Activated CD8-positive, alpha-beta memory T cell treated with anti-CD3 and anti-CD28 coated beads, Interleukin-2, amount 50 U/mL, for 24 hours (primary cell): ENCODE data around the gene SLC9A6.

Experiments
- DNase-seq: peaks from one replicate; pipeline ENCODE4 v3.0.0-alpha.2; 2020; ENCODE audit errors: extremely low read depth

Gene SLC9A6

DNA sequence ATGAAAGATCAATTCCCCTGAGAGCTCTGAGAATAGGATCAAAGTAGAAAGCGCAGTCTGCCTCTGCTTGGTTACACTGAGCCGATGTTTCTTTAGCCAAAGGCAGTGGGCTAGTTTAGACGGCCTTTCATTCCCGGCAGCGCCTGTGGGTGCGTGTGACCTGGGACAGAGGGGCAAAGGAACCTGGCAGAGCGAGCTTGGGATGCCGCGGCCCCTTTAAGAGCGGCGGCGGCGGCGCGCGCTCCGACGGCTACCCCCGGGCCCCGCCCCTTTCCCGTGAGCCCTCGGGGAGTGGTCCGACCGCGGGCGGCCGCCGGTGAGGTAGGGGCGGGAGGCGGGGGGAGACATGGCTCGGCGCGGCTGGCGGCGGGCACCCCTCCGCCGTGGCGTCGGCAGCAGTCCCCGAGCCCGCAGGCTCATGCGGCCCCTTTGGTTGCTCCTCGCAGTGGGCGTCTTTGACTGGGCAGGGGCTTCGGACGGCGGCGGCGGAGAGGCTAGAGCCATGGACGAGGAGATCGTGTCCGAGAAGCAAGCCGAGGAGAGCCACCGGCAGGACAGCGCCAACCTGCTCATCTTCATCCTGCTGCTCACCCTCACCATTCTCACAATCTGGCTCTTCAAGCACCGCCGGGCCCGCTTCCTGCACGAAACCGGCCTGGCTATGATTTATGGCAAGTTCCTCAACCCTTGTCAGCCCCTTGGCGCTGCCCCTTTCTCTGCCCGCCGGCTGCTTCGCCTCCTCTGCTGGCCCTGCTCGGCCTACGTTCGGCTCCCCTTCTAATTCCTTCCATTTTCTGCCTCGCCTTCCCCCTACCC is at the start of gene SLC9A6:
TSS of gene SLC9A6 (plus strand) at position 279 of the 816 bp plus-strand sequence. CDS start at position 503, 224 bp downstream.
- DNase-seq = peak; percentile 20

DNA sequence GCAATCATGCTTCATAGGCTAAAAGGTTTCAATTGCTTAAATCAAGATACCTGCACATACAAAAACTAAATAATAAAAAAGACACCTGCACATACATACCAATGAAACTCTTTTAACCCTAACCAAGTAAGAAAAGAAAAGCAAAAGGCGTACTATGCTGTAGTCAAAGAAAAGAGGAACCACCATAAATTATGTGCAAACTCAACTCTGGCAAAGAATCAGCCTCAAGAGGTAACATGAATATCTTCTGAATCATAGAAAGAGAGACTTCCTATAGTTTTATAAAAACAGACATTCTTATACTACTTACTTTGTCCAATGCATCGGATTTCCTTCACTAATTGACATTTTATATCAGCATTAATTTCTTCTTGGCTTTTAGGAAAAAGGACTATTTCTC is 40.7 kb upstream of the SLC9A6 start:
- DNase-seq = no peak

DNA sequence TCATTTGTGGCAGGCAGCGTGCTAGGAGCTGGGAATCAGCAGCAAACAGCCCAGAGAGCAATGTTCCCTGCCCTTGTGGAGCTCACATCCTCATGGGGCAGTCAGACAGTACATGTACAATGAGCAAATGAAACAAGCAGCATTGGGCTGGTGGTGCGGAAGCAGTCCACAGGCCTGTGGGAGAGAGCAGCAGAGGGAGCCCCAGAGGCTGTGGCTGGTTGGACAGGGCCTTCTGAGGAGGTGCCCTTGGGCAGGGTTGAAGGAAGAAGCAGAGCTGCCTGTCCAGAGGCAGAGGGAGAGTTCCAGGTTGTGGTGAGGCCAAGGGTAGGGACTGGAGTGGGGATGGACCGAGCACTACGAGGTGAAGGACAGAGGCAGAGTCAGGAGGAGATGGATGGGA is 33.9 kb upstream of the SLC9A6 start:
- DNase-seq = no peak

DNA sequence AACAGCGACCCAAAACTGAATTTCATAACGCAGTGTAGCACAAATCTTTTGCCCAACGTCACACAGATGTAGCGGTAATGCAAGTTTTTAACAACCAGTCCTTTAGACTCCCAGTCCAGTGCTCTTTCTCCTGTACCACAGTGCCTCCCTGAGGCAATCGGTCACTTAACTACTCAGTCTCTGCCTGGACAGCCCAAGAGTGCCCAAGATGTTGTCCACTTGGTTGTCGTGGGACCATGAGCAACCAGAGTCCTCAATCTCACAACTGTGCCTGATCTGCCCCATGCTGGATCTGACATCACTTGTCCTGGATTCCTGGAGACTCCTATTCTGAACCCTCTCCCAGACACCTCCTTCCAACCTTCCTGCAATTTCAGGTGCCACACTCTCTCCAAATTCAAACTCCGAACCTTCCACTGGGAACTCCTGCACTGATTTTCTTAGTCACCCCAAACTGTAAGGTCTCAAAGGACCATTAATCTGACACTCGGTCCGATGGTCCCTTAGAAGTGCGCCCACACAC is 12.1 kb upstream of the SLC9A6 start:
- DNase-seq = no peak

DNA sequence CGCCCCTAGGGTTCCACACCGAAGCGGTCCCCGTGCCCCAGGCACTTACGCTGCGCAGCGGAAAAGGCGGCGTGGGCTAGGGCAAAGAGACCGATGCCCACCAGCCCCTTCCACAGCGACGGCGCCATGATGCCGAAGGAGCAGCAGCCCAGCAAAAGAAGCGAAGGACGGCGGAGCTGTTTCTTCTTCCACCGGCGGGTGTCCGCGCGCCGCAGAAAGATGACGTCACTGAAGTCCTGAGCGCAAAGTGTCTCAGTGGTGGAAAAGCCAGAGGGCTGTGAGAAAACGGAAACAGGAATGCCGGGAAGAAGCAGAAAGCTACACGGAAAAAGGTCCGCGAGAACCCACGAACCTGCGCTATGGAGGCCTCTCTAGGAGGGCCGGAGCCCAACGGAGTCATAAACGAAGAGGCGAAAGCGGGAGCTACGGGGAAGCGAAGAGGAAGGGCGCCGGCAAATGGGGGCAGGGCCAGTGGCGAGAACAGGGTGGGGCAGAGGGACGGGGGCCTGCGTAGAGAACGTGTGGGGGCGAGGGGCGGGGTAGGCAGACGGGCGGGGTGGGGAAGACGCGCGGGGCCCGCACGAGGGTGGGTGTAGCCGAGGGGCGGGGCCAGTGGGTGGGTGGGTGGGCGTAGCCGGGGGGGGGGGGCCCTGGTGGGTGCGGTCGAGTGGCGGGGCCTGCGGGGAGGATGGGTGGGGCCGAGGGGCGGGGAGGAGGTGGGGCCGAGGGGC is 11.5 kb upstream of the SLC9A6 start, which contains the start of gene MMGT1:
TSS of gene MMGT1 (minus strand) at position 441 of the 731 bp plus-strand sequence. CDS start at position 128, 313 bp downstream.
- peak; percentile 51 for DNase-seq

DNA sequence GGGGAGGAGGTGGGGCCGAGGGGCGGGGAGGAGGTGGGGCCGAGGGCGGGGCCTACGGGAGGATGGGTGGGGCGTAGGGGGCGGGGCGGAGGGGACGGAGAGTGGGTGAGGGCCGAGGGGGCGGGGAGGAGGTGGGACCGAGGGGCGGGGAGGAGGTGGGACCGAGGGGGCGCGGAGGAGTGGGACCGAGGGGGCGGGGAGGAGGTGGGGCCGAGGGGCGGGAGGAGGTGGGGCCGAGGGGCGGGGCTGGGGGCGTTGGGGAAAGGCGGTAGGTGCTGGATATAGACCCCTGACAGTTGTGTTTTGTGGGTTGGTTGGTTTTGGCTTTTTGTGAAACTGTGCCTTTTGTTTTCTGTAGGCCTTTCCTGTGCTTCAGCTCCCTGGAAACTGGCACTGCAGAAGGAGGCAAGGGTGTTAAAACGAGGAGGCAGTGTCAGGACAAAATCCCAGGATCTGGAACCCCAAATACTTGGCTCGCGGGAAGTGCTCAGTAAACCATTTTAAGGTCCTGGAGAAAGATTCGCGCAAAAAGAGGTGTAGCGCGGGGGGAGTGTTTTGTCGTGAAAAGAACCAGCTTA is 10.9 kb upstream of the SLC9A6 start:
- DNase-seq = no peak

DNA sequence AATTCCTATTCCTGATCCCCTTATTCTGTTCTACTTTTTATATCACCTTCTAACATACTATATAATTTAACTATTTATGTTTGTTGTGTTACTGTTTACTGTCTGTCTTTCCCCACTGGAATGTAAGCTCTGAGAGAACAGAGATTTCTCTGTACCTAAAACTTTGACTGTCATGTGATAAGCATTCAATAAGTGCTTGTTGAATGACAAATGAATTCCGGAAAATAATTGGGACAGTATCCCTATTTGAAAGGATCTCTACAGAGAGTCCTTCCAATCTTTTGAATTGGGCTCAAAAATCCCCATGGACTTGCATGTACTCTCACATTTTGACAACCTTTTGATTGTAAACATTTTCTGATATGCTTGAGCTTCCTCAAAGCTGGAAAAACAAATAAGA is 9.8 kb upstream of the SLC9A6 start:
- no peak for DNase-seq

DNA sequence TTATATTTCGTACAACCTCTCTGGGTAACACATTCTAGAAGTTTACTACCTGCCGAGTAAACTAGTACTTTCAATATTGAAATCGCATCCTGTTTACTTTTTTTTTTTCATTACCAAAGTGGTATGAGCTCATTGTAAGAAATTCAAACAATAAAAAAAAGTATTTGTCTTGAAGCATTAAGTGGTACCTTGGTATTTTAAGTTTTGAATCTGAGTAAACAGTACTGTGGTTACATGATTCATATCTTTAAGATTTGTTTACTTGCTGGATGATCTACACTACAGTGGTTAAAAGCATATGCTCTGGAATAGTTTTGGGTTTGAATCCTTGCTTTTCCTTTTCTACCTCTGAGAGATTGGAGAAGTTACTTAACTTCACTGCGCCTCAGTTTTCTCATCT is 7.6 kb upstream of the SLC9A6 start:
- no peak for DNase-seq

DNA sequence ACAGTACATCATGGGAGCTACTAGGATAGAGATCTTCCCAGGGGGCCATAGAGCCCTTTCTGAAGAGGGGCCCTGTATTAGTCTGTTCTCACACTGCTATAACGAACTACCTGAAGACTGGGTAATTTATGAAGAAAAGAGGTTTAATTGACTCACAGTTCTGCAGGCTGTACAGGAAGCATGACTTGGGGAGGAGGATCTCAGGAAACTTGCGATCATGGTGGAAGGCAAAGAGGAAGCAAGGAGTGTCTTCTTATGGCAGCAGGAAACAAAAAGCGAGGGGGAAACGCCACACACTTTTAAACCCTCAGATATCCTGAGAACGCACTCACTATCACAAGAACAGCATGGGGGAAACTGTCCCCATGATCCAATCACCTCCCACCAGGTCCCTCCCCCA is 4.2 kb upstream of the SLC9A6 start:
- DNase-seq = no peak

DNA sequence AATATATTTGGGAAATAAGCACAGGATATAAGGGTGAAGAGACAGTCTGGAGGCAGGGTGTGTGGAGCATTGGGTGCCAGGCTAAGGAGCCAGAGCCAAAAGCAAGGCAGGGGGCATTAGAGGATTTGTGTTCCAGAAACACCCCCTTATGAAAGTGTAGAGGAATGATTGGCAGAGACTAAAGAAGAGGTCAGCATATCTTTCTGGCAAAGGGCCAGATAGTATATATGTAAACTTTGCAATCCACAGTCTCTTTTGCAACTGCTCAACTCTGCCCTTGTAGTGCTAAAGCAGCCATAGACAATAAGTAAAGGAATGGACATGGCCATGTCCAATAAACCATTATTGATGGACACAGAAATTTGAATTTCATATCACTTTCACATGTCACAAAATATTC is 3.6 kb upstream of the SLC9A6 start:
- no peak for DNase-seq

DNA sequence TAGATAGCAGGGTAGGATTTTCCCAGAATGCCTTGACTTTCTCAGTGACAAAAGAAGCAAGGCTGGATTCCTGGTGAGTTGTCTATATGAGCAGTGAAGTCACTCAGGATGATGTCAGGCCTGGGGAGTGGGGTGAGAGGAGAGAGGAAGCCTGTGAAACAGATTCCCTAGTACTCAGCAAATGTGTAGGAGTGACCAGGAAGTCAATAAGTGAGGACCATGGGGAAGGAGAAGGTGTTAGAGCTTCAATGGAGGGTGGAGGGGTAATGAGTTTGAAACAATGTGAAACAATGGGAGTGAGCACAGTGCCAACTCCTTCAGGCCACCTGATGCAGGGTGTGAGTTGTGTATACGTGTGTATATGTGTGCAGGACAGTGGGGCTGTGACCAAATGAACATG is 2.4 kb upstream of the SLC9A6 start:
- DNase-seq = no peak

DNA sequence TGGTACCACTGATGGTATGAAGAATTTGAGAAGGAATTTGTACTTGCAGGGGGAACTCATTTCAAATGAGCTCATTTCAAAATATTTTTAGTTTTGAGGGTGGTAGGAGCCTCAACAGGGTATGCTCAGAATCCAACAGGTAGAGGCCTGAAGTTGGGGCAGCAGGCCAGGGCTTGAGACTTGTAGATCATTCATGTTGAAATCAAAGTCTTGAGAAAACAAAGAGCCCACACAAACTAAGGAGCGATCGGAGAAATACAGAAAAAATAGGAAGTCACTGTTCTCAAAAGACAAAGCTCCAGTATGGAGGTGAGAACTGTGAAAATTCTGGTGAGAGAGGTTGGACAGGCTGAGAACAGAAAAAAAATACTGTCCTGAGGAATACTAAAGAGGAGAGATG is 979 bp upstream of the SLC9A6 start:
- no peak for DNase-seq

DNA sequence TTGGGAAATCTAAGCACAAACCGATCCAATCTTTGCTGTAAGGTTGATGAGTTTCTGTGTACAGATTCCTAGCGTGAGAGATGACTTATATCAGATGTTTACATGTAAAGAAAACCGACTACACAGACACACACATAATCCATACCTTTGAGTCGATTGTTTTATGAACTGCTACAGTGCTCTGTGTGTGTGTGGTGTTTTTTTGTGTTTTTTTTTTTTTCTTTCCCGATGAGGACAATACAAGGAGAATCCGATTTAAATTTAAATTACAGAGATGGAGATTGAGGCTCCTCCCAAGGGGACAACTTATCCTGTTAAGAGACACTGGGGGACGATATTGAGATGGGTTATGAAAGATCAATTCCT is 461 bp upstream of the SLC9A6 start:
- no peak for DNase-seq

DNA sequence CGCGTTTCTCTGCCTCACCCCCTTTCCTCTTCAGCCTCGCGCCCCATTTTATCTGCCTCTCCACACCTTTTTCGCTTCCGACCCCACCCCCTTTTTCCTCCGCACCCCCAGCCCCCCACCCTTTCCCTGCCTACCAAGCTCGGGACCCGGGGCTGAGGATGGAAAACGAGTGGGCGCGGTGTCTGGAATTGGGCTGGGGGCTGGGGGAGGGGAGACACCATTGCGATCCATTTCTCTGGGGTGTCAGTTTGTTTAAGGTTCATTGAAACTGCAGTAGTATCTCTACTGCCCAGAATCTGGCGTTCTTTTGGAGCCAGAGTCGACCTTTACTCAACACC is 707 bp downstream of the SLC9A6 start:
- DNase-seq = no peak

DNA sequence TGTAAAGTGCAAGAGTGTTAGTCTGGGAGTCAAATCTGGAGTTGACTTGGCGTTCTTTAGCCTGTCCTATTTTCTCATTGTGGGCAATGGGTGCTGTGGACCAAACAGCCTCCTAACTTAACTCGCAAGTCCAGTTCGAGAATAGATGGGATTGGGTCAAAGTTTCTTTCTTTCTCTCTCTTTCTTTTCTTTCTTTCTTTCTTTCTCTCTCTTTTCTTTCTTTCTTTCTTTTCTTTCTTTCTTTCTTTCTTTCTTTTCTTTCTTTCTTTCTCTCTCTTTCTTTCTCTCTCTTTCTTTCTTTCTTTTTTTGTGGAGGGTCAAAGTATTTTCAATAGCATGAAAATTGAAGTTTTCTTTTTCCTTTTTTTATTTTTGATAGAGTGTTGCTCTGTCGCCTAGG is 3.0 kb downstream of the SLC9A6 start:
- no peak for DNase-seq

DNA sequence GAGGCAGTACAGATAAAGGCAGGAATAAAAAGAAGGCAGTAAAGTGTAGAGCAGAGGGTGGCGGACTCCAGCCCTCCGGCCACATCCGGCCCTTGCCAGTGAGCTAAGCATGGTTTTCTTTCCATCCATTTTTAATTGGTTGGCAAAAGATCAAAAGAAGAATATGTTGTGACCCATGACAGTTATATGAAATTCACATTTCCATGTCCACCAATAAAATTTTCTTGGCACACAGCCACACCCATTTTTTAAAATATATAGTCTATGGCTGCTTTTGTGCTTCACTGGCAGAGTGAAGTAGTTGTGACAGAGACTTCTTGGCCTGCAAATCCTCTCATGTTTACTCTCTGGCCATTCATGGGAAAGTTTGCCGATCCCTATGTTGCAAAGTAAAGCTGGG is 29.8 kb downstream of the SLC9A6 start:
- DNase-seq = no peak

DNA sequence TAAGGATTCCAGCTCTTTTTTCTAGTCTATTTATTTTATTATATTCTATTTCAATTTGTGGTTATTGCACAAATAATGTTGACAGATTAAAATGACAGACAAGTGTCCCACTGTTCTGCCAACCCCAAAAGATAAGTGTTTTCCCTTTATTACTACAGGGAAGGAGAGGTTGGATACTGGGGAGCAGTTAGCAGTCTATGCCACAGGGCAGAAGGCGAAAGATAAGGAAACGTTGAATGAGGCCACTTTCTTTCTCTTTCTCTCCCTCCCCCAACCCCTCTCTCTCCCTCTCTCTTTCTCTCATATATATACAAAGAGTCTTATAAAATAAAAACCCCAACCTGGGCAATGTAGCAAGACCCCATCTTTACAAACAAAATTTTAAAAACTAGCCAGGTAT is 31.6 kb downstream of the SLC9A6 start:
- DNase-seq = no peak

DNA sequence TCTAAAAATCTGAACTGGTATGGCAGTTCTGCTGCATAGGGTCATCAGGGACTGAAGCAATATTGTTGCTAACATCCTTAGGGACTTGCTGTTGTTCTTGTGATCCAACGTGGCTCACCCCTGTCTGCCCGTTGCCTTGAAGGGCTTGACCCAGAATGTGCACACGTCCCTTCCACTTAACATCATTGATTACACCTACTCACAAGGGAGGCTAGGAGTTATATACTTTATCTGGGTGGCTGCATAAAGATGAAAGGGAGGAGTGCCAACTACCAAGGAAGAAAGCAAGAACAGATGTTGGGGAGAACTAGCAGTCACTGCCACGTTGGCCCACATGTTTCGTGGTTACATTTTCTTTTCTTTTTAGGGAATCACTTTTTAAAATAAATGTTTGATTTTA is 34.0 kb downstream of the SLC9A6 start:
- no peak for DNase-seq

DNA sequence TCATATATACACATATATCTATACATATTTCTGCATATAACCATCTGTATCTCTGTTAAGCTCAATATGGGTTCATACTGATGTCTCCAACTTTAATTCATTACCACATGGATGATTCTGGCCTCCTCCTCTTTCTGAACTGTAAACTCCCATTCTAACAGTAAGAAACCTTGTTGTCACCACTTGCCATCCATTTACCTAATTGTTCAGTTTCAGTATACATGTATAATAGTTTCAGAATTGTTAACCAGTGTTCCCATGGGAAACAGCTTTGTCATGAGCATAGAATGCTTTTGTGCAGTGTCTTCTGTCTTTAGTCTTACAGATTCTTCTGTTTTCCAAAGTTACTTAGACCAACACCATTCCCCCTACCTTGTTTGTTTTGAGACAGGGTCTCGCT is 35.9 kb downstream of the SLC9A6 start:
- no peak for DNase-seq

DNA sequence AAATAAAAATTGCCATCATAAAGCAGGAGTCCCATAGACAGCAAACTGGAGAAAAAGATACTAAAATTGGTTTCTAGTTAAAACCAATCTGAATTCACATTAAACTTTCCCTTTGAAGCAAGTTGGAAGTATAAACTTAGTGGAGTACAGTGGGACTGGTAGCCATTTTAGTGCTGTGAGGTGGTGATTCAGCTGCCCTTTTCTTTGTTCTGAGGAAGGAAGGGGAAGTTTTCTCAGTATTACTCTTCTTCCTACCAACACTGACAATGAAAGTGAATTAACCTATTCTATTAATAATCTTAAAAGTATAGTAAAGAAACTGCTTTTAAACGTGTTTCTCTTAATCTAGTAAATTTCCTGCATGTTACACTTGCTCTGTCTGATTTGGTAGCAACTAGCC is 36.7 kb downstream of the SLC9A6 start:
- no peak for DNase-seq

DNA sequence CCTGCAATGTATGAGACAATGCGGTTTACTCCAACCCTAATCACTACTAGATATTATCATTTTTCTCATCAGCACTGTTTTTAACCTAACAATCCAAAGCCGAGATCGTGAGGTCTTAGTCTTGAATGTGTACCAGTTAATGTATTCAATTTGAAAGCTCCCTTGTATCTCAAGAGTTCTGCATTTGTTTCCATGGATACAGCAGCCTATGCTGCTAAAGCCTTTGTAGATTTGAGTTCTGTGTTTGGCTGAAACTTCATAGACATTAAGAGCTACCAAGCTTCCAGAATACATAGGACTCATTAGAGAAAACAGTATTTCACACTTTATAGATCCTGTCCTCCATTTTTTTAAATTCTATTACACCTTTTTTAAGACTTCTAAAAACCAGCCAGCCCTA is 39.9 kb downstream of the SLC9A6 start:
- no peak for DNase-seq

DNA sequence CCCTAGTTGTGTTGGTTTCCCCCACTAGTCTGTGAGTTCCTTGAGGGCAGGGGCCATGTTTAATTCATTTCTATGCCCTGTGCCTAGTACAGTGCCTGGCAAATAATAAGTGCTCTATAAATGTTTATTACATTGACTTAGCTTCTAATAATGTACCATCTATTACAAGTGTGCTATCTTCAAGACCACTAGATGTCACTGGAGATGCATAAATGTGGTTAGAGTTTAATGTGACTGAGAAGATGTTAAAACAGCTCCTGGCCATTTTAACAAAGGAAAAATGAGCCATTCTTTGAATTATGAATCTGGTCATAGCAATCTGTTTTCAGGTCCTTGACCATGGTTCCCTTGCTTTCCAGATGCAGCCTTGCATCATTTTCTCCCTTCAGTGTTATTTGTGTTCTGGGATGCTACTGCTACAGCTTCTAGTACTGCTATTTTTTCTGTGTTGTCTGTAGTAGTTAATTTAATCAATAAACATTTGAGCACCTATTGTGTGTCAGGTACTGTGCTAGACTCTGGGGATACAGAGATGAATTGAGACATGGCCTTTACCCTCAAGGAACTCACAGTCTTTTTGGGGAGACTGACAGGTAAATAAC is 43.2 kb downstream of the SLC9A6 start:
- no peak for DNase-seq
